Activated CD4-positive, alpha-beta T cell treated with anti-CD3 and anti-CD28 coated beads, Interleukin-2, amount 50 U/mL, for 4 hours (primary cell): ENCODE measurements around the gene AEBP1.

Experiments
- DNase-seq, 2 experiments: peaks; one replicate each; pipeline ENCODE4 v3.0.0-alpha.2; 2020

The AEBP1 gene

DNA sequence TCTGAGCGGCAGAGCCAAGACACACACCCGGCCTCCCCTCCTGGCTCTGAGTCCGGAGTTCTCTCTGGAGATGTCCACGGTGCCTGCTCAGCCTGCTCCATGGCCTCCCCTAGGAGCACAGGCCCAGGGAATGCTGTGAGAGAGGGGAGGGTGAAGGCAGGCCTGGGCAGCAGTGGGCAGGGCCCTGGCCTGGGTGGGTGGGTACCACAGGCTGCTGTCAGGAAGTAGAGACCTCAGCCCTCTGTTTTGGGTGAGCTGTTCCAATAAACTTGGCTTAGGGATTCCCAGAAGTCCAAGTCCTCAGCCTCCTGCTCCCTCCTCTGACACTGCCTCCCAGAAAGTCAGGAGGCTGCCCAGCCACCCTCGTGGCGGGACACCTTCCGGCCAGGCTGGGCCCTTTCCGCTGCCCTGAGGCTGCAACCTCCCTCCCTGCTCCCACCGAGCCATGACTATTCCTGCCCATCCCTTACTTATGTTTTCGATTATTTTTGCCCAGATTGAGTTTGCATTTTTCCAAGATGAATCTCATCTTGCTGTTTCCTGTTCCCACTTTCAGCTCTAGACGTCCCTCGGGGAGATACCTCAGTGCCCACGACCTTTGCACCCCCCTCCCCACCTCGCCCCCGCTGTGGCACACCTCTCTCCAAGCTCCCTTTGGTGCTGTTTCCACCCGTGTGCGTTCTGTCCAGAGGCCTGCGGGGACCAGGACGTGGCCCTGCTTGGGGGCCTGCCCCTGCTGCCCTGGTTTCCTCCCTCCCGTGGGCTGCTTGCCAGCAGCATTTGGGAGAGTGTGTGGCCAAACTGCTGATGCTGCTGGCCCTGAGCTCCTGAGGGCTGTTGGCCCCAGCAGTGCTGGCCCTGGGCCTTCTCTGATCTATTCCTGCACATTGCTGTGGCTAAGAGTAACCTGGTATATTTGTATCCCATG, 16.0 kb upstream of the AEBP1 start:
- DNase-seq: no peak

- no peak for DNase-seq
Observed at GRCh38 chr7:44093102-44093641, 11.0 kb upstream of the AEBP1 start.

DNA sequence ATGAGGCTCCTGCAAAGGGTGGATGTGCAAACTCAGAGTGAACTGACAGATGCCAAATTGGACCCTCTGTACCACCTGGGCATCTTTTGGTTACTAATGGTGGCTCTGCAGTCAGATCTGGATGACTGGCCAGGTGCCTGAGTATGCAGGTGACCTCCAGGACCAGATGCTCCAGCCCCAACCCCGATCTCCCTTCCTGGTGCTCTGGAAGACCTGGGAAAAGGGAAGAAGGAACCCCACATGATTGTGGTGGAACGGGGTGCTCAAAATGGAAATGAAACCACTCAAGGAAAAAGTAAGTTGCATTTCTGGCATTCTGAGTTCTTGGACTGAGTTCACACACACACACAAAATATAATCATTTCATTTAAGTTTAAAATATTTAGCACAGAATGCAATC, 9.8 kb upstream of the AEBP1 start:
- DNase-seq: no peak

DNA sequence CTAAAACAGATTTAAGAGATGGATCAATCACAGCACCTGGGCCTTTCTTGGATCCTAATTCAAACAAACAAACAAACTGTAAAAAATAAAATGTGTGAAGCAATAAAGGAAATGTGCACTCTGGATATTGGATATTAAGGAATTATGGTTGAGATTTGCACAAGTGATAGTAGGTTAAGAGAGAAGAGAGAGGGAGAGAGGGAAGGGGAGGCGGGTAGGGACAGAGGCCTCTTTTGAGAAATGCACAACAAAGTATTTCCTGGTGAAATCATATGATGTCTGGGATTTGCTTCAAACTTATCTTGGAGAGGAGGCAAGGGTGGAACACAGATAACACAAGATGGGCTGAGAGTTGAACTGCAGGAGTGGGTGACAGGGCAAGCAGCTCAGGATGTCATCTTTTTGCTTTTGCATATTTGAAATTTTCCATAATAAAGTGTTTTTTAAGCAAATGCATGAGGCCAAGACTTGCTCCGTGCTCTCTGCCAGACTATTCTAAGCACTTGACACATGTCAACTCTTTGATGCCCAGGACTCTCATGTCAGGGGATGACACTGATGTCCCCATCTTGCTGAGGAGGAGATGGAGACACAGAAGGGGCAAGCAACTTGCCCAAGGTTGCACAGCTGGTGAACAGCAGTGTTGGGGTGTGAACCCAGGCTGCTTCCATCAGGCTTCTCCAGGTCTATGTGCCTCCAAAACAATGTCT, 9.1 kb upstream of the AEBP1 start:
- DNase-seq: no peak

- no peak for DNase-seq
Observed at GRCh38 chr7:44095781-44096180, 8.4 kb upstream of the AEBP1 start.

DNA sequence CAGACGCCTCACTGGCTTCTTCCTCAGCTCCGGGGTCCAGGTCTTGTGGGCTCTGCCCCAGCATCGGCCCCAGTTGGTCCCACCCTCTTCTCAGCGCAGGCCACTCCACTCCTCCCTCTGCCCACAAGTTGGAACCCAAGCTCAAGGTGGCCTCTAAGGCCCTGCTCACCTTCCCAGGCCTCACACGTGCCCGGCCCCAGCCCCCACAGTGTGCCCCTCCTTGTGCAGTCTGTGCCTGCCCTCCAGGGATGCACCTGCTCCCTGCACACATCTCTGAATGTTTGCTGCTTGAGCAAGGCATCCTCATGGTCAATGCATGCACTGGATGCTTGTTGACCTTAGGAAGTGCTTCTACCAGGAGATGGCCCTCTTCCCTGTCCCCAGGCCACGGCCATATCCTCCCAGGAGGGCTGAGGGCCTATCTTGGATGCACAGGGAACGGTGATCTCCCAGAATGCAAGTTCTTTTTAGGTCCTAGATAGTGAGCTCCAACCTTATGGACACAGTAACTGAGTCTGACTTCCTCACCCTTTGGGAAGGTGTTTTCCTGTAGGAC, 7.7 kb upstream of the AEBP1 start:
- no peak for DNase-seq

- no peak for DNase-seq
Observed at GRCh38 chr7:44097064-44097932, 6.8 kb upstream of the AEBP1 start.

DNA sequence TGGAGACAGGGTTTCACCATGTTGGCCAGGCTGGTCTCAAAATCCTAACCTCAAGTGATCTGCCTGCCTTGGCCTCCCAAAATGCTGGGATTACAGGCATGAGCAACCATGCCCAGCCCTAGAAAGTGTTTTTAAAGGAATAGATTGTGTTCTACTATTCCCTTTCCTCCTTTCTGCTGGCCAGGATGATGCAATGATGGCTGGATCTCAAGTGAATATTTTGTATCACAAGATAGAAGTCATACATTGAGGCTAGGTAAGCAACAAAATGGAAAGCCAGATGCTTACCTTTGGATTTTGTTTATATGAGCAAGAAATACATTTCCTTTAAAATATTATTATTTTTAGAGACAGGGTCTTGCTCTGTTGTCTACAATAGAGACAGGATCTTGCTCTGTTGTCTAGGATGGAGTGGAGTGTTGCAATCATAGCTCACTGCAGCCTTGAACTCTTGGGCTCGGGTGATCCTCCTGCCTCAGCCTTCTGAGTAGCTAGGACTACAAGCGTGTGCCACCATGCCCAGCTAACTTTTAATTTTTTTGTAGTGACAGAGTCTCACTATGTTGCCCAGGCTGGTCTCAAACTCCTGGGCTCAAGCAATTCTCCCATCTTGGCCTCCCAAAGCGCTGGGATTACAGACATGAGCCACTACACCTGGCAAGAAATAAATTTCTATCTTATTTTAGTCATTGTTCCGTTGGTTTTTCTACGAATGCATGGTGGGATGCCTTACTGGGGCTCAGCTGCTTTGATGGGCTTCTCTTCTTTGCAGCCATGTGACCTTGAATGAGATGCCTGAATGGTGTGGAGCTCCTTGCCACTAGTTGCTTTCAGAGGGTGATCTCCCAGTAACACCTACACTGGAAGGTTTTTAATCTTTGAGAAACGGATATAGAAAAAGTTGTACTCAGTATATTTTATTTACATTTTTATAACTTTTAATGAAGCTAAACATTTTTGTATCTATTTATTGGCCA, 5.8 kb upstream of the AEBP1 start:
- no peak for DNase-seq

GRCh38 chr7:44099669-44100068, 4.5 kb upstream of the AEBP1 start:
- DNase-seq: no peak

GRCh38 chr7:44100458-44101302, 3.5 kb upstream of the AEBP1 start:
- no peak for DNase-seq

- no peak for DNase-seq
Observed at GRCh38 chr7:44101303-44101965, 2.7 kb upstream of the AEBP1 start.

GRCh38 chr7:44101966-44102845, 1.9 kb upstream of the AEBP1 start:
- DNase-seq: no peak

GRCh38 chr7:44102846-44103565, 1.1 kb upstream of the AEBP1 start:
- DNase-seq: no peak

DNA sequence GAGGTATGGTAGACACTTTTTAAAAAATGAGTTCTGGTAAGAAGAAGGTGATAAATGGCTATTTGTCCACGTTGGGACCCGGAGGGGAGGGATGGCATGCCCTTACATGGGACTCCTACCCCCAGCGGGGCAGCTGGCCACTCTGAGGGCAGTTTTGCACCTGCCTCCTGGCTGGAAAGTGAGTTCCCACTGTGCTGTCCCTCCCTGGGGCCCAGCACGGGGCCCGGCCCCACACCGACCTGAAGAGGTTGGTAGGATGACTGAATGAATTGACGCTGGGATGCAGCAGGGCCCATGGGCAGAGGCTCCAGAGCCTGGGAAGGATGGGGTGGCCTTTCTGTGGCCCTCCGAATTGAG, 601 bp upstream of the AEBP1 start:
- DNase-seq: no peak

DNA sequence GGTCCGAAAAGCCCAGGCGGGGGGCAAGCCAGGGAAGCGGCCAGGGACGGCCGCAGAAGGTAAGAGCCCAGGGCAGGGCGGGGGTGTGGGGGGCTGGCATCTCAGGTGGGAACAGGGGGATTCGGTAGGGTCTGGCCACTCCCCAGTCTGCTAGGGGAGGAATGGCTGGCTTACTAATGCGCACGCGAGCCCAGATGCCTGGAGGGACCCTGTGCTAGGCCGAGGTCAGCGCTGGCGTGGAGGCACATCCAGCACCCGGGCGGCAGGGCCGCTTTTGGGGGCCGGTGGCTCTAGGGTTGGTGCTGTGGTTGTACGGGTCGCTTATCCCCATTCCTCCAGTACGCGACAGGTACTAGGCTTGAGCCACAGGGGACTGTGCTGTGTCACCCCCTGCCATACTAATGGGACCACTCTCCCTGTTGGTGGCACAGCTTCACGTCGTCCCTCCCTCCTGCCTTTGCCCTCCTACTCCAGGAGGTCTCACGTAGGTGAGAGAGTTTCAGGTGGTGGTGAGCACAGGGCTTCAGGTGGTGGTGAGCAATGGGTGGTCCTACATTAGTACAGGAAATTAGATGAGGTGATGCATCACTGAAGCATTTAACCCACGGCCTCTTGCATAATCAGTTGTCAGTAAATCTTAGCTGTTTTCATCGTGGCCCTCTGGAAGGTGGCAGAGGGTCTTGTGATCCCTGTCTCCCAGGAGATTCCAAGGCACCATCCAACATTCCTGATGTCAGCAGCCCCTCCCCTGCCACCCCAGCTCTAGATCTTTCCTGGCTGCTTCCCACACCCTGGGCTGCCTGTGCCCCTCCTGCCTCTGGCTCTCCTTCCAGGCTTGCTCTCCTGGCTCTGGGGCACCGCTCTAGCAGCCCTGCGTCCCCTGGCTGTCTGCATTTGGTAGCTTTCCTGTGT, 971 bp downstream of the AEBP1 start:
- no peak for DNase-seq

DNA sequence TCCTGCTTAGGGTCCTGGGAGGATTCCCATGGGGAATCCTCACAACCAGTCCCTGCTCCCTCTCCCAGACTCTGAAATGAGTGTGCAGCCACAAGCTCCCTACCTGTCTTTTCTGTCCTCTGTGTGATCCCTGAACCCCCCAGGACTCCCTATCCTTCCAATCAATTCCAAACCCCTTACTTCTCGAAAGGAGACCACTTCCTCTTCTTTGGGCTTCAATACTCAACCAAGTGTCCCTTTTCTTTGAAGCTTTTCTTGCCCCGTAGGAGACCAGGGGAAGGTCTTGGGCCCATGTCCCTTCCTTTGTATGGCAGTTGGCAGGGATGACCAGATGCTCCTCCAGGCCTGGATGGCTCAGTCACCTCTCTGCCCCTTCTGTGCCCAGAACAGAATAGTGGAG, 1.7 kb downstream of the AEBP1 start:
- DNase-seq: no peak
